Ascending aorta (tissue), 2 donors: ENCODE results near the gene CRELD2. TPM values are rescaled to one million over a fixed set of nuclear protein-coding genes. Genes with fewer than 3 reads are reported as not detected.

ENCODE experiments used
- DNase-seq, 2 donors: peaks; one replicate each; pipeline ENCODE4 v3.0.0-alpha.2; 2019; ENCODE audit warnings: low spot score in 2 of 2
- H3K27ac ChIP-seq, 2 donors: fragments of 200-600 bp; sonication (generic); one replicate each; pipeline ENCODE4 v1.5.1; 2016 to 2017; ENCODE audit warnings: mild to moderate bottlenecking in 1 of 2
- H3K27me3 ChIP-seq: fragments of 200-600 bp; sonication (generic); one replicate; pipeline ENCODE4 v1.5.1; 2017
- H3K36me3 ChIP-seq, 2 donors: fragments of 200-600 bp; sonication (generic); one replicate each; pipeline ENCODE4 v1.5.1; 2016
- H3K4me1 ChIP-seq, 2 donors: fragments of 200-600 bp; sonication (generic); one replicate each; pipeline ENCODE4 v1.5.1; 2016 to 2017; ENCODE audit warnings: mild to moderate bottlenecking in 1 of 2
- H3K4me3 ChIP-seq, 2 donors: fragments of 200-600 bp; sonication (generic); one replicate each; pipeline ENCODE4 v1.5.1; 2016 to 2017; ENCODE audit warnings: mild to moderate bottlenecking in 1 of 2
- H3K9me3 ChIP-seq, 2 donors: fragments of 200-600 bp; sonication (generic); one replicate each; pipeline ENCODE4 v1.5.1; 2016
- intact Hi-C: fragments of 100-400 bp; cut with DNase I; formaldehyde crosslinking; loops from one replicate; pipeline ENCODE4 v1.15.1; 2023
- total RNA-seq: library from RNA; depleted of rRNA; stranded (reverse); fragments of >200 nt; gene quantifications from one replicate; pipeline ENCODE4 v1.1.0, GENCODE V29; 2016
- TF ChIP-seq, protein P1 (sequence below), 3 experiments: fragments of 200-600 bp in 2 of 3; fragments of 450-650 bp in 1 of 3; sonication (generic) in 2 of 3; IDR thresholded peaks; one replicate each; pipeline ENCODE4 v1.5.1; 2016 to 2019; ENCODE audit warnings: antibody characterized with exemption in 3 of 3, mild to moderate bottlenecking in 1 of 3, moderate library complexity in 1 of 3

CRELD2 gene
- total RNA-seq, 1 donor from 2014 or later = 61.8 TPM

DNA sequence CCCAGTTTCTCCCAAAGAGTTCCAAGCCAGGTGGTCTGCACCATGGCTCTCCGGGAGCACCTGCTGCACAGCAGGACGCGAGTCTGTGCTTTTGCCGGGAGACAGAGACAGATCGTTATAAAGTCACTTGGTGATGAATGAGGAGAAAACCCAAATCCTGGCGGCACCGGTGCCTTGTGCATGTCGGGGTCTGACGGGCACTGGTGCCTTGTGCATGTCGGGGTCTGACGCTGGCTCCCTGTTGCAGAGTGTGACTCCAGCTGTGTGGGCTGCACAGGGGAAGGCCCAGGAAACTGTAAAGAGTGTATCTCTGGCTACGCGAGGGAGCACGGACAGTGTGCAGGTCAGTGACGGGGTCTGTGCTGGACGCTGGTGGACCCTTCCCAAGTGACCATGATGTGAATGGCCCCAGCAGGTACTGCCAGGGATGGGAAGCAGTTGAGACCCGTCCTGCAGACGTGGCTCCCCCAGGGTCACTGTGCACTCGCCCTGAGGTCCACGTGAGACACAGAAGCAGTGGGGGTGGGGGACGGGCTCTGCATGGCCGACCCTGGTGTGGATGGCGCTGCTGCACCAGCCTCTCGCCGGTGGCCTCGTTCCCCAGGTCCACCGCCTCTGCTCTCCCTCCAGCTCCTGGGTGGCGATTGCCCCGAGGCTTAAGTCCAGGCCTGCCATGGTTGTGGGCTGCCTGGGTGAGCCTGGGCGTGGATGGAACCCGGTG is 5.8 kb downstream of the CRELD2 start:
- Histone ChIP-seq H3K36me3 (peaks cover 6 to 43% of the 10 kb centered on the region in 2 donors), H3K4me3 (no peak overlapping the region), H3K27ac (no peak overlapping the region), H3K27me3 (no peaks in the 10 kb centered on the region), H3K4me1 (peaks cover 0 to 6% of the 10 kb centered on the region in 2 donors), H3K9me3 (no peaks in the 10 kb centered on the region)
- intact Hi-C loops = no loop called here
- TF ChIP-seq, protein P1, sequence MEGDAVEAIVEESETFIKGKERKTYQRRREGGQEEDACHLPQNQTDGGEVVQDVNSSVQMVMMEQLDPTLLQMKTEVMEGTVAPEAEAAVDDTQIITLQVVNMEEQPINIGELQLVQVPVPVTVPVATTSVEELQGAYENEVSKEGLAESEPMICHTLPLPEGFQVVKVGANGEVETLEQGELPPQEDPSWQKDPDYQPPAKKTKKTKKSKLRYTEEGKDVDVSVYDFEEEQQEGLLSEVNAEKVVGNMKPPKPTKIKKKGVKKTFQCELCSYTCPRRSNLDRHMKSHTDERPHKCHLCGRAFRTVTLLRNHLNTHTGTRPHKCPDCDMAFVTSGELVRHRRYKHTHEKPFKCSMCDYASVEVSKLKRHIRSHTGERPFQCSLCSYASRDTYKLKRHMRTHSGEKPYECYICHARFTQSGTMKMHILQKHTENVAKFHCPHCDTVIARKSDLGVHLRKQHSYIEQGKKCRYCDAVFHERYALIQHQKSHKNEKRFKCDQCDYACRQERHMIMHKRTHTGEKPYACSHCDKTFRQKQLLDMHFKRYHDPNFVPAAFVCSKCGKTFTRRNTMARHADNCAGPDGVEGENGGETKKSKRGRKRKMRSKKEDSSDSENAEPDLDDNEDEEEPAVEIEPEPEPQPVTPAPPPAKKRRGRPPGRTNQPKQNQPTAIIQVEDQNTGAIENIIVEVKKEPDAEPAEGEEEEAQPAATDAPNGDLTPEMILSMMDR (IDR thresholded peaks at IDR 0.05) = no peak
- DNase-seq = no peak

DNA sequence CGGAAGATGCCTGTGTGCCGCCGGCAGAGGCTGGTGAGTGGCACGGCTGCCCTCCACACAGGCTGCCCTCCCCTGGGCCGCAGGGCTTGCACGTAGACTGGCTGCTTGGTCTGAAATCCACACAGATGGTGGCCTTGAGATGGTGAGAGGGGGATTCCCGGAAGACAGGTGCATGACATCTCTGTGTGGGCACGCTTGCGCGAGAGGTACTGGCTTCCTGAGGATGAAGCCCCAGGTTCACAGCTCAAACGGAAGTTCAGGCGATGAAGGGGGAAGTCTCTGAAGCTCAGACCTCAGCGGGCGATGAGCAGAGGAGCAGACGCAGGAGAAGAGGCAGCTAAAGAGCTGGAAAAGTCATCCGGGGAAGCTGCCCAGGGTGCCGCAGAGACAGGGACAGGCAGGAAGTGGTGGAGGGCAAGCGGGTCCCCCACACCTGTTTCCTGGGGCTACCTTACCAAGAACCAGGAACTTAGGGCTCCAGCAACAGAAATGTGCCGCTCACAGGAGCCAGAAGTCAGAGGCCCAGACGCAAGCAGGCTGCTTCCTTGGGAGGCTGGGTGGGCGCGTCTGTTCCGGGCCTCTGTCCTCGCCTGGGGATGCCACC is 7.2 kb downstream of the CRELD2 start:
- no peak overlapping the region for H3K4me3 ChIP-seq
- H3K9me3 ChIP-seq = no peaks in the 10 kb centered on the region
- TF ChIP-seq, protein P1 (IDR thresholded peaks at IDR 0.05) = no peak
- H3K27me3 ChIP-seq = no peaks in the 10 kb centered on the region
- DNase-seq = no peak
- H3K4me1 ChIP-seq = peaks cover 0 to 2% of the 10 kb centered on the region in 2 donors
- no peak overlapping the region for H3K27ac ChIP-seq
- intact Hi-C loops = no loop called here
- peaks cover 6 to 38% of the 10 kb centered on the region in 2 donors for H3K36me3 ChIP-seq

DNA sequence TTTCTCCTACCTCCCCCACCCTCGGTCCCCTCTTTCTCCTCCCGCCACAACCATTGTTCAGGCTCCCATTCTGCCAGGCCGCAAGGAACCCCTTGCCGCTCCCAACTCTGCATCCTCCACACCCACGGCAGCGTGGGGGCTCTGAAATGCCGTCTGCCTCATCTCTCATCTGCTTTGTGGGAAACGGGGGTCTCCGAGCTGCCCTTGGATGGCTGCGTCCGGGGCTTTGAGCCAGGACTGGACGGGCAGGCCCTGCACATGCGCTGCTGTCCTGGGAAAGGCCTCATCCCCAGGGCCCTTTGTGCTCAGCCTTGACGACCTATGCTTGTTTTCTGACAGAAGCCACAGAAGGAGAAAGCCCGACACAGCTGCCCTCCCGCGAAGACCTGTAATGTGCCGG is 8.5 kb downstream of the CRELD2 start:
- H3K4me1 ChIP-seq = peaks cover 0 to 6% of the 10 kb centered on the region in 2 donors
- peaks cover 6 to 26% of the 10 kb centered on the region in 2 donors for H3K36me3 ChIP-seq
- no peaks in the 10 kb centered on the region for H3K27me3 ChIP-seq
- H3K27ac ChIP-seq = no peak overlapping the region
- no peak overlapping the region for H3K4me3 ChIP-seq
- no peak for DNase-seq
- no peaks in the 10 kb centered on the region for H3K9me3 ChIP-seq
- intact Hi-C loops = no loop called here
- TF ChIP-seq, protein P1 (IDR thresholded peaks at IDR 0.05) = no peak

DNA sequence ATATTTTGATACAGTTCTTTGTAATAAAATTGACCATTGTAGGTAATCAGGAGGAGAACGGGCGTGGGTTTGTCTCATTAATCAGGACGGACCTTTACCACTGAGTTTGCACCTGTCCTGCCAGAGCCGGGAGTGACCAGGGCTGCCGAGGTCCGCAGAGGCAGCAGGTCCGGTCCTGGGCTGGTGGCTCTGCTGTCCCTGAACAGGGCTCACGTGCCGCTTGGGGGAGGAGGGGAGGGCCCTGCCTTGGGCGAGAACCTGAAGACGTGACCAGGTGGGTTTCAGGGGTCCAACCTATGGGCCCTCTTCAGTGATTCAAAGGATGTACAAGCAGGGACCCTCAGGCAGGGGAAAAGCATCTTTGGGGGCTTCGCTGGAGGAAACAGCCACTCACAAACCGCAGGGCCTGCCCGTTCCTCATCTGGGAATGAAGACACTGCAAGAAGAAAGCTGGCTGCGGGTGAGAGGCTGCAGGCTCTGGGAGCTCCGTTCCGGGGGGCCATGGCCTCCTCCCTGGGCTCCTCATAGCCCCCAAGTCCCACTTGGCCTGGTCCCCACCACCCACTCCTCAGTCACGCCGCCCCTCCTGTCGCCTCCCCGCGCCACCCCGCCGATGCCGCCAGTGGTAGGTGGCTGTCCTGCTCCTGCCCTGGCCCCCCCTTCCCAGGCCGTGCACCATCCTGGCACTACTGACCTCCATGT is 9.2 kb downstream of the CRELD2 start:
- Histone ChIP-seq H3K4me3 (no peak overlapping the region), H3K36me3 (peaks cover 6 to 26% of the 10 kb centered on the region in 2 donors), H3K27me3 (no peaks in the 10 kb centered on the region), H3K27ac (no peak overlapping the region), H3K4me1 (peaks cover 0 to 6% of the 10 kb centered on the region in 2 donors), H3K9me3 (no peaks in the 10 kb centered on the region)
- DNase-seq = no peak
- intact Hi-C loops = no loop called here
- TF ChIP-seq, protein P1 (IDR thresholded peaks at IDR 0.05) = no peak

DNA sequence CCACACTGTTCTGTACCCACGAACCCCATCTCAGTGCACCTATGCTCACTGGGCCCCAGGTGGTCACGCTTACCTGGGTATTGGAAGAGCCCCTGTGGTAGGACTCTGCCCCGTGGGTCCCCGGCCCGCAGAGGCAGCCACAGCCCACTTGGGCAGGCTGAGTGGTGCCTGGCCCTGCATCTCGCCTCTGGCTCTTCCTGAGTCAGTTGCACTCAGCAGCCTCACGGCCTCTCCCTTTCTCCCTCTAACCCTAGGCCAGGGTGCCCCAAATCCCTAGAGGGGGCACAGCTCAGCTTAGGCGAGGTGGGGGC is 9.7 kb downstream of the CRELD2 start:
- peaks cover 0 to 6% of the 10 kb centered on the region in 2 donors for H3K4me1 ChIP-seq
- intact Hi-C loops = no loop called here
- DNase-seq = no peak
- peaks cover 6 to 23% of the 10 kb centered on the region in 2 donors for H3K36me3 ChIP-seq
- no peak overlapping the region for H3K27ac ChIP-seq
- H3K4me3 ChIP-seq = no peak overlapping the region
- no peaks in the 10 kb centered on the region for H3K9me3 ChIP-seq
- no peaks in the 10 kb centered on the region for H3K27me3 ChIP-seq
- TF ChIP-seq, protein P1 (IDR thresholded peaks at IDR 0.05) = no peak
